PC-3 (cell line): ENCODE measurements around the gene SLCO1A2. TPM values are rescaled to one million over a fixed set of nuclear protein-coding genes. Genes with fewer than 3 reads are reported as not detected.

Experiments
- ATAC-seq: fragments of 200-7000 bp; cut with Tn5 transposase; 2 replicates; pipeline ENCODE4 v1.9.1; 2020; ENCODE audit warnings: mild to moderate bottlenecking, moderate library complexity
- BruUV-seq: library from RNA; stranded (reverse); fragments of 400-500 nt; replicated peaks from 2 replicates; lab custom pipeline; 2021; lab: Mats Ljungman, UMichigan
- CTCF ChIA-PET: fragments of 300-600 bp; sonication (Branson Sonifier 250); formaldehyde crosslinking; loops from one replicate; lab custom pipeline; 2022; ENCODE audit warnings: antibody characterized with exemption; lab: Charles Lee
- POLR2A ChIA-PET: fragments of 300-600 bp; sonication (Branson Sonifier 250); formaldehyde crosslinking; loops from one replicate; lab custom pipeline; 2022; ENCODE audit warnings: antibody characterized with exemption; ENCODE audit not compliant: unreplicated experiment; lab: Charles Lee
- DNase-seq: peaks from one replicate; pipeline ENCODE4 v3.0.0-alpha.2; 2015
- H2AFZ ChIP-seq: fragments of 300-600 bp; sonication (generic); 2 replicates; pipeline ENCODE4 v1.6.0; 2016; ENCODE audit warnings: antibody characterized with exemption, low read length
- H3F3A ChIP-seq: fragments of 300-600 bp; sonication (generic); one replicate; pipeline ENCODE4 v1.6.0; 2017; ENCODE audit warnings: antibody characterized with exemption, low read length, control low read depth, mild to moderate bottlenecking; ENCODE audit not compliant: unreplicated experiment
- H3K27ac ChIP-seq: fragments of 300-600 bp; sonication (generic); 2 replicates; pipeline ENCODE4 v1.5.1; 2016; ENCODE audit warnings: mild to moderate bottlenecking, low read length
- H3K27me3 ChIP-seq: fragments of 300-600 bp; sonication (generic); 2 replicates; pipeline ENCODE4 v1.6.1; 2016; ENCODE audit warnings: low read length, mixed read lengths
- H3K36me3 ChIP-seq: fragments of 300-600 bp; sonication (generic); 2 replicates; pipeline ENCODE4 v1.6.1; 2016; ENCODE audit warnings: low read depth, mixed run types, low read length, mixed read lengths
- H3K4me1 ChIP-seq: fragments of 300-600 bp; sonication (generic); 2 replicates; pipeline ENCODE4 v1.5.1; 2016; ENCODE audit warnings: low read length; ENCODE audit not compliant: insufficient read depth
- H3K4me2 ChIP-seq: fragments of 300-600 bp; sonication (generic); 2 replicates; pipeline ENCODE4 v1.6.0; 2016; ENCODE audit warnings: low read length
- H3K4me3 ChIP-seq: fragments of 300-600 bp; sonication (generic); 2 replicates; pipeline ENCODE4 v1.5.1; 2016; ENCODE audit warnings: mild to moderate bottlenecking, low read length, mixed read lengths
- H3K79me2 ChIP-seq: fragments of 300-600 bp; sonication (generic); 2 replicates; pipeline ENCODE4 v1.6.1; 2017; ENCODE audit warnings: low read length, mixed read lengths
- H3K9ac ChIP-seq: fragments of 300-600 bp; sonication (generic); 2 replicates; pipeline ENCODE4 v1.6.0; 2016; ENCODE audit warnings: mild to moderate bottlenecking, low read length
- H3K9me2 ChIP-seq: fragments of 300-600 bp; sonication (generic); replicated peaks from 2 replicates; pipeline ENCODE4 v1.6.1; 2016; ENCODE audit warnings: mixed run types, low read length, mixed read lengths
- H3K9me3 ChIP-seq: fragments of 300-600 bp; sonication (generic); 2 replicates; pipeline ENCODE4 v1.6.1; 2016; ENCODE audit warnings: low read length, mixed read lengths
- H4K20me1 ChIP-seq: fragments of 300-600 bp; sonication (generic); 2 replicates; pipeline ENCODE4 v1.6.1; 2016; ENCODE audit warnings: low read length, mixed read lengths
- CTCF ChIP-seq: fragments of 300-600 bp; sonication (generic); conservative IDR thresholded peaks from 2 replicates; pipeline ENCODE4 v1.5.1; 2017; ENCODE audit warnings: antibody characterized with exemption, low read depth, mild to moderate bottlenecking, low read length
- EZH2 ChIP-seq: fragments of 300-600 bp; sonication (generic); IDR thresholded peaks from one replicate; pipeline ENCODE4 v1.6.1; 2017; ENCODE audit warnings: antibody characterized with exemption, mild to moderate bottlenecking, low read length; ENCODE audit not compliant: unreplicated experiment
- EZH2phosphoT487 ChIP-seq: fragments of 300-600 bp; sonication (generic); IDR thresholded peaks from 2 replicates; pipeline ENCODE4 v1.6.1; 2018; ENCODE audit warnings: mild to moderate bottlenecking, antibody characterized with exemption, low read length, borderline replicate concordance
- intact Hi-C: fragments of 100-400 bp; cut with micrococcal nuclease; formaldehyde crosslinking; loops from 2 replicates; pipeline ENCODE4 v1.9.0; 2023
- total RNA-seq: library from RNA; depleted of rRNA; stranded (reverse); fragments of >200 nt; gene quantifications from 2 replicates; pipeline ENCODE4 v1.2.3, GENCODE V29; 2014

SLCO1A2 gene
- total RNA-seq, 1 experiment from 2014 or later, result not detected

GRCh38 chr12:21265932-21266331 lies 68.8 kb downstream of the SLCO1A2 start:
- peaks cover 5% of the 10 kb centered on the region; the same call in 1 of the 2 replicates for H3K27me3 ChIP-seq
- ATAC-seq (no peak), DNase-seq (no peak)
- no peaks in the 10 kb centered on the region for H4K20me1 ChIP-seq
- intact Hi-C loops, result no loop called here
- H2AFZ ChIP-seq, result no peak overlapping the region
- no peak overlapping the region for H3K9ac ChIP-seq
- H3F3A ChIP-seq, result no peaks in the 10 kb centered on the region
- POLR2A ChIA-PET, result no interaction called here
- no peaks in the 10 kb centered on the region for H3K9me3 ChIP-seq
- H3K79me2 ChIP-seq, result no peaks in the 10 kb centered on the region
- BruUV-seq, result no TSS peak
- TF ChIP-seq EZH2phosphoT487, result no peak
- no peak for TF ChIP-seq CTCF
- TF ChIP-seq EZH2, result no peak
- H3K27ac ChIP-seq, result no peak overlapping the region
- no peaks in the 10 kb centered on the region for H3K4me1 ChIP-seq
- CTCF ChIA-PET, result no interaction called here
- no peaks in the 10 kb centered on the region for H3K9me2 ChIP-seq
- H3K36me3 ChIP-seq, result no peaks in the 10 kb centered on the region
- H3K4me2 ChIP-seq, result no peak overlapping the region
- no peak overlapping the region for H3K4me3 ChIP-seq

- TF ChIP-seq EZH2phosphoT487 (no peak), CTCF (no peak), EZH2 (no peak)
- Histone ChIP-seq H3K4me1 (no peaks in the 10 kb centered on the region), H3K27me3 (peaks cover 5% of the 10 kb centered on the region; the same call in 1 of the 2 replicates), H2AFZ (no peak overlapping the region), H3K27ac (no peak overlapping the region), H3K9me3 (no peaks in the 10 kb centered on the region), H3K9me2 (no peaks in the 10 kb centered on the region), H3K9ac (no peak overlapping the region), H4K20me1 (no peaks in the 10 kb centered on the region), H3K4me3 (no peak overlapping the region), H3K79me2 (no peaks in the 10 kb centered on the region), H3K36me3 (no peaks in the 10 kb centered on the region), H3F3A (no peaks in the 10 kb centered on the region), H3K4me2 (no peak overlapping the region)
- intact Hi-C loops, result no loop called here
- ChIA-PET POLR2A (no interaction called here), CTCF (no interaction called here)
- BruUV-seq, result no TSS peak
- DNase-seq (no peak), ATAC-seq (no peak; the same call in 1 of the 2 replicates)
These were observed 70.5 kb downstream of the SLCO1A2 start for GRCh38 chr12:21264232-21264631.

GRCh38 chr12:21257172-21257571 lies 77.5 kb downstream of the SLCO1A2 start:
- H3K9ac ChIP-seq, result no peak overlapping the region
- H3F3A ChIP-seq, result no peaks in the 10 kb centered on the region
- H3K4me2 ChIP-seq, result no peak overlapping the region
- no peak overlapping the region for H3K4me3 ChIP-seq
- DNase-seq, result no peak
- H3K27me3 ChIP-seq, result no peaks in the 10 kb centered on the region
- H3K4me1 ChIP-seq, result no peaks in the 10 kb centered on the region
- no peak for ATAC-seq
- H3K27ac ChIP-seq, result no peak overlapping the region
- ChIA-PET POLR2A (no interaction called here), CTCF (no interaction called here)
- no peak for TF ChIP-seq EZH2phosphoT487
- TF ChIP-seq CTCF, result no peak
- no peak for TF ChIP-seq EZH2
- H2AFZ ChIP-seq, result no peak overlapping the region
- no peaks in the 10 kb centered on the region for H3K9me3 ChIP-seq
- H3K9me2 ChIP-seq, result no peaks in the 10 kb centered on the region
- no TSS peak for BruUV-seq
- H3K79me2 ChIP-seq, result no peaks in the 10 kb centered on the region
- H3K36me3 ChIP-seq, result no peaks in the 10 kb centered on the region
- H4K20me1 ChIP-seq, result no peaks in the 10 kb centered on the region
- intact Hi-C loops, result loop anchor here (10.0 kb wide), 1 partner anchor 208 kb away; no protein-coding TSS in a partner anchor
